Ovary (tissue), 3 donors: Measurements from ENCODE around the gene OPN3.

Experiments
- EP300 ChIP-seq: sonication (generic); formaldehyde crosslinking; IDR thresholded peaks from one replicate; pipeline ENCODE4 v1.6.1; 2017; ENCODE audit warnings: antibody characterized with exemption
- POLR2A ChIP-seq: fragments of 450-650 bp; IDR thresholded peaks from one replicate; pipeline ENCODE4 v1.6.1; 2017; ENCODE audit warnings: antibody characterized with exemption, mild to moderate bottlenecking, moderate library complexity
- TF ChIP-seq, protein P1 (sequence below), 3 donors: fragments of 450-650 bp in 2 of 3; fragments of 200-600 bp in 1 of 3; IDR thresholded peaks; one replicate each; pipeline versions ENCODE4 v1.5.1 to v1.8.0; 2016 to 2022; ENCODE audit warnings: antibody characterized with exemption in 3 of 3, mild to moderate bottlenecking in 1 of 3
- donor health status: DM: no; HTN: no; CAD: no.

DNA sequence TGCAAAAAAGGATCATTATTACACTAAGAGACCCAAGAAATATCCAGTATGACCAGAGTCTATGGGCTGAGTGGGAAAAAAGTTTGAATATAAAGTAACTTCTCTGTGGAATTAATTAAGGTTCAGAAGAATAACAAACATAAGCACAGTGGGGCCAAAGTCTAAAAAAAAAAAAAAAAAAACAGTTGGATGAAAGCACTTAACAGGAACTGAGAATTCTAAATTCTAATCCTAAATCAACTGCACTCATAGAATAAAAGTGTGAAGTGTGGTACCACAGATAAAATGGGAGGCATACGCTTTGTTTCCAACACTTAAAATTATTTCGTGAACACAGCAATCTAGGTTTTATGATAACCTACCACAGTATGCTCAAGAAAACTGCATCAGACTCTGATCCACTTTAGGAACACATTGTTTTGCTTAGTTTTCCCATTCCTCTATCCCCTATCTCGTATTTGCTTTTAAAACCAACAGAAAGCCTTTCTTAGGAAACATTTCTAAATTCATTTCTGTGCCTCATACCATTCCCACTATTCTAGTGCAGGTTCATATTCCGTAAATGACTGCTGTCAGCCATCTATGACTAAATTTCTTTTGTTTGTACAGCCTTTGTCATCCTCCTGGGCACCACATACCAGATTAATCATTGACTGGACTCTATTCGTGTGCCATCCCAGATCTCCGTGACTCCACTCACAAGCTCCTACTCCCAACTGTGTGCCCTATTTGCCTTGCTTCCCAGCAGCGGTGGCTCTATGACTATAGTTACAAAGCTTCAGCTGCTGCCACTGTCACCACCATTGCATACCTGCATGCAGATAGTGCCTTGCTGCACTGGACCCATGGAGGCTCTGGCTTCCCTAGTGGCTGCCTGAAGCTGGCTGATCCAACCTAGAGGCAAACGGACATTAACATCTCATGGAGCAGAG, 24.9 kb downstream of the OPN3 start:
- TF ChIP-seq, protein P1, sequence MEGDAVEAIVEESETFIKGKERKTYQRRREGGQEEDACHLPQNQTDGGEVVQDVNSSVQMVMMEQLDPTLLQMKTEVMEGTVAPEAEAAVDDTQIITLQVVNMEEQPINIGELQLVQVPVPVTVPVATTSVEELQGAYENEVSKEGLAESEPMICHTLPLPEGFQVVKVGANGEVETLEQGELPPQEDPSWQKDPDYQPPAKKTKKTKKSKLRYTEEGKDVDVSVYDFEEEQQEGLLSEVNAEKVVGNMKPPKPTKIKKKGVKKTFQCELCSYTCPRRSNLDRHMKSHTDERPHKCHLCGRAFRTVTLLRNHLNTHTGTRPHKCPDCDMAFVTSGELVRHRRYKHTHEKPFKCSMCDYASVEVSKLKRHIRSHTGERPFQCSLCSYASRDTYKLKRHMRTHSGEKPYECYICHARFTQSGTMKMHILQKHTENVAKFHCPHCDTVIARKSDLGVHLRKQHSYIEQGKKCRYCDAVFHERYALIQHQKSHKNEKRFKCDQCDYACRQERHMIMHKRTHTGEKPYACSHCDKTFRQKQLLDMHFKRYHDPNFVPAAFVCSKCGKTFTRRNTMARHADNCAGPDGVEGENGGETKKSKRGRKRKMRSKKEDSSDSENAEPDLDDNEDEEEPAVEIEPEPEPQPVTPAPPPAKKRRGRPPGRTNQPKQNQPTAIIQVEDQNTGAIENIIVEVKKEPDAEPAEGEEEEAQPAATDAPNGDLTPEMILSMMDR (IDR thresholded peaks at IDR 0.05), result no peak
- TF ChIP-seq EP300, result no peak
- no peak for TF ChIP-seq POLR2A
